Measurements from ENCODE around the gene SBF2. TPM values are rescaled to one million over a fixed set of nuclear protein-coding genes. Genes with fewer than 3 reads are reported as not detected.
A peak's percentile ranks its signal among the peaks of the same experiment; 100 is the strongest.

Gene SBF2
- total RNA-seq, 1 experiment from 2014 or later, result 30.2 TPM

DNA sequence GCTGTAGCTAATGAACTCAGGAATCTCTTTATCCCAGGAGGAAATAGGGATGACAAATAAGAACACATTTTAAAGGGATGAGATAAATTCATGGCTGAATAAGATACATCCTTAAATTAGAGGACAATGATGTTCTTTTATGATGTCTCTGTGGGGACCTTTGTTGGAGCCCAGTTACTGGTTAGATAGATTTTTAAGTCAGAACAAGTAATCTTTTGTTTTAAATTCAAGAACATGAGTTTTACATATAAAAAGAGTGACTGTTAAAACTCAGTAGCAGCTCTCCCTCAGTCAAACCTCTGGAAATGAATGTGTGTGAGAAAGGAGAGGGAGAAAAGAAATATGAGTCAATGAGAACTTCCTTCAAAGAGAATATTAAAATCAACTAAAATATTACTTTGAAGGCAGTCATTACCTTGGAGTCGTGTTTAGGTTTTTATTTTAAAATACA is 388.5 kb downstream of the SBF2 start:
- Histone ChIP-seq H3K23me2 (ENCODE audit: insufficient read length, low read depth, low read length, poor library complexity, severe bottlenecking) (no peaks in the 10 kb centered on the region), H2BK12ac (ENCODE audit: insufficient read length, low read depth, low read length) (no peak overlapping the region), H4K5ac (ENCODE audit: insufficient read length, low read depth, low read length) (no peak overlapping the region), H2BK5ac (ENCODE audit: insufficient read length, low read length) (no peak overlapping the region), H2BK15ac (ENCODE audit: low read depth, low read length) (no peak overlapping the region), H3K79me2 (ENCODE audit: insufficient read depth, low read length) (no peaks in the 10 kb centered on the region), H2AK5ac (ENCODE audit: insufficient read length, low read length) (no peak overlapping the region), H4K91ac (ENCODE audit: insufficient read length, low read depth, low read length) (no peak overlapping the region), H3K27ac (ENCODE audit: insufficient read length, low read depth, low read length) (peak overlapping the region; percentile 58), H3K9ac (ENCODE audit: extremely low read depth, insufficient read length, low read length) (no peak overlapping the region), H3T11ph (ENCODE audit: low read length) (no peak overlapping the region), H2BK20ac (ENCODE audit: low read depth, low read length, poor library complexity, severe bottlenecking) (no peak overlapping the region), H3K56ac (ENCODE audit: insufficient read length, low read depth, low read length) (no peak overlapping the region), H3K23ac (ENCODE audit: insufficient read length, low read depth, low read length) (no peak overlapping the region), H4K8ac (replicated peaks; ENCODE audit: insufficient read length, low read depth, low read length) (no peak overlapping the region), H2BK120ac (ENCODE audit: low read depth, low read length, poor library complexity, severe bottlenecking) (no peak overlapping the region), H3K18ac (ENCODE audit: insufficient read length, low read depth, low read length) (no peak overlapping the region), H3K4ac (ENCODE audit: low read depth, low read length) (no peak overlapping the region), H3K27me3 (ENCODE audit: insufficient read depth, low read length) (no peaks in the 10 kb centered on the region), H3K4me2 (ENCODE audit: insufficient read depth, insufficient read length, low read length) (no peak overlapping the region), H4K20me1 (ENCODE audit: control insufficient read depth, insufficient read depth, insufficient read length) (no peaks in the 10 kb centered on the region), H3K79me1 (ENCODE audit: insufficient read depth, low read depth, low read length, poor library complexity, severe bottlenecking) (no peaks in the 10 kb centered on the region), H3K14ac (ENCODE audit: insufficient read depth, low read length) (no peak overlapping the region), H3K9me3 (ENCODE audit: control insufficient read depth, low read depth, low read length) (no peaks in the 10 kb centered on the region), H3K4me1 (ENCODE audit: insufficient read depth, low read length) (peaks cover 7% of the 10 kb centered on the region; the same call in 1 of the 2 replicates), H2AFZ (ENCODE audit: low read length) (no peak overlapping the region)
- TF ChIP-seq, protein P1, sequence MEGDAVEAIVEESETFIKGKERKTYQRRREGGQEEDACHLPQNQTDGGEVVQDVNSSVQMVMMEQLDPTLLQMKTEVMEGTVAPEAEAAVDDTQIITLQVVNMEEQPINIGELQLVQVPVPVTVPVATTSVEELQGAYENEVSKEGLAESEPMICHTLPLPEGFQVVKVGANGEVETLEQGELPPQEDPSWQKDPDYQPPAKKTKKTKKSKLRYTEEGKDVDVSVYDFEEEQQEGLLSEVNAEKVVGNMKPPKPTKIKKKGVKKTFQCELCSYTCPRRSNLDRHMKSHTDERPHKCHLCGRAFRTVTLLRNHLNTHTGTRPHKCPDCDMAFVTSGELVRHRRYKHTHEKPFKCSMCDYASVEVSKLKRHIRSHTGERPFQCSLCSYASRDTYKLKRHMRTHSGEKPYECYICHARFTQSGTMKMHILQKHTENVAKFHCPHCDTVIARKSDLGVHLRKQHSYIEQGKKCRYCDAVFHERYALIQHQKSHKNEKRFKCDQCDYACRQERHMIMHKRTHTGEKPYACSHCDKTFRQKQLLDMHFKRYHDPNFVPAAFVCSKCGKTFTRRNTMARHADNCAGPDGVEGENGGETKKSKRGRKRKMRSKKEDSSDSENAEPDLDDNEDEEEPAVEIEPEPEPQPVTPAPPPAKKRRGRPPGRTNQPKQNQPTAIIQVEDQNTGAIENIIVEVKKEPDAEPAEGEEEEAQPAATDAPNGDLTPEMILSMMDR (conservative IDR thresholded peaks at IDR 0.05), result no peak
- Mint-ChIP-seq H3K27ac (peak overlapping the region; percentile 91 to 95 (median 95); a peak in 6 of 7 replicates), H3K36me3 (ENCODE audit: insufficient read depth in 1 of 3, low read depth in 3 of 3) (0 out of 7 replicates have a peak, but pooled peaks cover 0 to 3% (median 1%) of the 10 kb centered on the region in 3 experiments), H3K4me1 (peaks cover 53 to 54% of the 10 kb centered on the region in 2 experiments), H3K4me3 (peak overlapping the region in 1 of 2 experiments; percentile 21; a peak in 1 of 5 replicates), H3K27me3 (ENCODE audit: low read depth) (no peaks in the 10 kb centered on the region), H3K9me3 (no peaks in the 10 kb centered on the region; a peak in 1 of 5 replicates)
- no peak for DNase-seq
- WGBS (ENCODE audit: extremely low coverage, insufficient read length, low lambda C conversion rate), result no CpG with 5 or more reads among the region's 1 CpG

All from H9 (cell line).